GM12891 (cell line): ENCODE data around the gene ART3.

Experiments
- POLR2A ChIP-seq: IDR thresholded peaks from 2 replicates; pipeline ENCODE4 v1.6.1; 2011; ENCODE audit warnings: low read depth, low read length, control low read depth
- POLR2AphosphoS5 ChIP-seq: IDR thresholded peaks from 2 replicates; pipeline ENCODE4 v1.6.1; 2011; ENCODE audit warnings: low read depth, low read length, control low read depth
- TAF1 ChIP-seq: IDR thresholded peaks from 2 replicates; pipeline ENCODE4 v1.6.1; 2011; ENCODE audit warnings: low read depth, low read length, control low read depth

DNA sequence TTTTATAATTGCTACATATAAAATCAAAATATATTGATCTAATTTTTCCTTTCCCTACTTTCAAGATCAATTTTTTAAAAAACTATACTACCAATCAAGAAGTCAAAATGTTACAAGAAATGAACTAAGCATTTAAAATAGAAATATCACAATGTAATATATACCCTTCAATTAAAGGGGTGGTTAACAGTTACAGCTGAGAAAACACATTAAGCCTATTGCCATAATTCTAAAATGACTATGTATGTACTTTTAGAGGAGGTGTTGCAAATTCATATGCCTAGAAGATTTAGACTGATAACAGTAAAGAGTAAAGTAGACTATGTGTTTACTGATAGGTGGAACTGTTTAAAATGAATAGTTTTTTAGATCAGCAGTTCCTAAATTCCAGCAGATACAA, 70.0 kb downstream of the ART3 start:
- TF ChIP-seq POLR2AphosphoS5 (no peak), POLR2A (no peak), TAF1 (no peak)
